Peyer's patch (tissue), 4 donors: Measurements from ENCODE around the gene ELMO1. TPM values are rescaled to one million over a fixed set of nuclear protein-coding genes. Genes with fewer than 3 reads are reported as not detected.

Experiments
- DNase-seq, 3 donors: peaks; one replicate each; pipeline ENCODE4 v3.0.0-alpha.2; 2017 to 2019
- H3K27ac ChIP-seq, 4 donors: fragments of 200-600 bp; sonication (generic); one replicate each; pipeline ENCODE4 v1.5.1; 2016 to 2019
- H3K27me3 ChIP-seq, 2 donors: fragments of 200-600 bp; sonication (generic); one replicate each; pipeline ENCODE4 v1.5.1; 2019
- H3K36me3 ChIP-seq, 3 donors: fragments of 200-600 bp; sonication (generic); one replicate each; pipeline ENCODE4 v1.5.1; 2016 to 2019
- H3K4me1 ChIP-seq, 4 donors: fragments of 200-600 bp; sonication (generic); one replicate each; pipeline ENCODE4 v1.5.1; 2016 to 2019
- H3K4me3 ChIP-seq, 4 donors: fragments of 200-600 bp; sonication (generic); 1 replicate in 3 of 4; 2 replicates in 1 of 4; pipeline ENCODE4 v1.5.1; 2016 to 2019; ENCODE audit warnings: mild to moderate bottlenecking in 1 of 4
- H3K9me3 ChIP-seq, 4 donors: fragments of 200-600 bp; sonication (generic); one replicate each; pipeline ENCODE4 v1.5.1; 2016 to 2019; ENCODE audit warnings: mild to moderate bottlenecking in 1 of 4
- CTCF ChIP-seq, 6 experiments: fragments of 450-650 bp in 4 of 6; fragments of 200-600 bp in 2 of 6; sonication (generic) in 1 of 6; IDR thresholded peaks; one replicate each; pipeline ENCODE4 v1.5.1; 2017 to 2019; ENCODE audit warnings: antibody characterized with exemption in 6 of 6, mild to moderate bottlenecking in 3 of 6, moderate library complexity in 1 of 6
- POLR2A ChIP-seq, 2 donors: fragments of 450-650 bp; IDR thresholded peaks; one replicate each; pipeline ENCODE4 v1.5.1; 2017; ENCODE audit warnings: antibody characterized with exemption in 2 of 2, mild to moderate bottlenecking in 2 of 2, moderate library complexity in 2 of 2
- total RNA-seq, 4 donors: library from RNA; depleted of rRNA; stranded (reverse); fragments of >200 nt; gene quantifications; one replicate each; pipeline ENCODE4 v1.1.0, GENCODE V29; 2016

The ELMO1 gene
- total RNA-seq, 4 donors from 2014 or later = 43.1 to 381 (median 72.2) TPM

DNA sequence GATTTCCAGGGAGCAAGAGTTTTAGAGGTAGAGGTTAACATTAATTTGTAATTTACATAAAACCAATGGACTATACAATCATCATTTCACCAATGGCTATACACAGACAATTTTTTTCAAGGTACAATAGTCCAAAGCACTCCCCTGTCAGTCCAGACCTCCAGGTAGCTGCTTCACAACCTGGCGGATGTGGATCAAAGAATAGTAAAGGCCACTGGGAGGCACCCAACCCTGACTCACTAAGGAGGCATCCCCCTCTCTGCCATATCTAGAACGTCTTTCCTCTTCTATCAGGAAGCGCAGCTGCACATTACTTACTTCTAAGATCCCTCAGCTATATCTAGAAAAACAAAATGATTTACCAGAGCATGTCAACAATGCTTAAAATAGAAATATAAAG, 506.6 kb downstream of the ELMO1 start:
- DNase-seq = no peak
- H3K9me3 ChIP-seq = peaks cover 0 to 27% (median 9%) of the 10 kb centered on the region in 4 donors
- no peak overlapping the region for H3K27ac ChIP-seq
- no peak overlapping the region for H3K4me3 ChIP-seq
- H3K36me3 ChIP-seq = peaks cover 0 to 4% (median 0%) of the 10 kb centered on the region in 3 donors
- TF ChIP-seq CTCF (IDR thresholded peaks at IDR 0.05) = no peak
- TF ChIP-seq POLR2A (IDR thresholded peaks at IDR 0.05) = no peak
- peaks cover 0 to 9% (median 4%) of the 10 kb centered on the region in 4 donors for H3K4me1 ChIP-seq
- no peaks in the 10 kb centered on the region for H3K27me3 ChIP-seq

- H3K27me3 ChIP-seq = no peaks in the 10 kb centered on the region
- H3K9me3 ChIP-seq = peaks cover 0 to 30% (median 9%) of the 10 kb centered on the region in 4 donors
- TF ChIP-seq CTCF (IDR thresholded peaks at IDR 0.05) = no peak
- no peak for TF ChIP-seq POLR2A (IDR thresholded peaks at IDR 0.05)
- H3K4me1 ChIP-seq = peaks cover 0 to 9% (median 4%) of the 10 kb centered on the region in 4 donors
- peaks cover 0 to 4% (median 0%) of the 10 kb centered on the region in 3 donors for H3K36me3 ChIP-seq
- no peak for DNase-seq
- no peak overlapping the region for H3K27ac ChIP-seq
- H3K4me3 ChIP-seq = no peak overlapping the region
Measured at GRCh38 chr7:36941359-36941758, 507.3 kb downstream of the ELMO1 start.

DNA sequence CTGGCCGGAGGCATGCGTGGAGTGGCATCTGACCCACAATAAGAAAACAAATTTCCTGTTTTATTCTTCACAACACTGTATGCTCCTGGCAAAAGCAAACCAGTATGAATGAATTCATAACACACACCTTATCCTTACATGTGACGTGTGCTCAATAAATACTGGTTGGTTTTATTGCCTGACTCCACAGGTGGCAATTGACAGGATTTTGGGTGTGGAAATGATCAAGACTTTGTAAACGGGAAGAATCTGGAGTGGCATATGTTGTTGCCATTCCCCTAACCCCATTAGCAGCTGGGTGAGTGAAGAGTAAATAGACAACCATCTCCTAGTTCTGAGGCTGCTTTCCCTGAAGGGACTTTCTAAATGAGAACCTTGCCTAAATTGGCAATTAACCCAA, 508.8 kb downstream of the ELMO1 start:
- no peak for DNase-seq
- no peaks in the 10 kb centered on the region for H3K27me3 ChIP-seq
- peaks cover 0 to 30% (median 9%) of the 10 kb centered on the region in 4 donors for H3K9me3 ChIP-seq
- H3K36me3 ChIP-seq = peaks cover 0 to 4% (median 0%) of the 10 kb centered on the region in 3 donors
- H3K4me1 ChIP-seq = peaks cover 0 to 5% (median 0%) of the 10 kb centered on the region in 4 donors
- no peak overlapping the region for H3K4me3 ChIP-seq
- no peak overlapping the region for H3K27ac ChIP-seq
- no peak for TF ChIP-seq CTCF (IDR thresholded peaks at IDR 0.05)
- TF ChIP-seq POLR2A (IDR thresholded peaks at IDR 0.05) = no peak

DNA sequence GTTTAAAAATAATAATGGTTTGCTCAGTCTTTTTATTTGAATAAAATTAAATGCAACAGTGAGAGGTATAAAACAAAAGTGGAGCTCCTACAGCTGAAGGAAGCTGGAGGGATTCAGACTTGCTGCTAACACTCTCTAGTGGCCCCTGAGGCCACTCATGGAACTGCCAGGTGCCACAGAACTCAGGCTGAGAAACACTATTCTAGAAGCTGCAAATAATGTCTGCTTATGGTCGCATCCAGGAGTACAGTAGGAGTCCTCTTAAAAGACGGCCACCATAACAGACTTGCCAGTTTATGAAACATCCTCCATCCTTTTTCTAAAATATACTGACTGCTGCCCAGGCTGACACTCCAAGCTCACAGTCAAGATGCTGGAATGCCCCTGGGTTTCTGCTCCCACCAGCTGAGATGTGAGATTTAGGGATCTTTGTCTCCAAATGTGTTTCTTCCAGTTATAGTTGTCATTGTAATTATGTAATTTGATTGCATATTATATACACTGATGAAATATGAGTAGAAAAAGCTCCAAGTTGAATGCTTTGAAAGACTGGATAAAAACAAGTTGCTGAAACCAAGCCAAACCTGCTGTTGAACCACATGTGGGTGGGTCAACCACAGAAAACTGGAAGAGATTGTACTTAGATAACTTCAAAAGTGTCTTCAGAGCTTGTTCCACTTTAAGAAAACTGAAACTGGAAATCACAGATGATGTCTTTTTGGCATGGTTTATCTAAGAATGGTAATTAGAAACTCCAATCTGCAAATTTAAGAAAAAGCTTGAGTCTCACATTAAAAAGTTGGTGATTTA, 510.7 kb downstream of the ELMO1 start:
- no peaks in the 10 kb centered on the region for H3K4me1 ChIP-seq
- peaks cover 0 to 4% (median 0%) of the 10 kb centered on the region in 3 donors for H3K36me3 ChIP-seq
- no peaks in the 10 kb centered on the region for H3K27me3 ChIP-seq
- DNase-seq = no peak
- no peak overlapping the region for H3K27ac ChIP-seq
- TF ChIP-seq CTCF (IDR thresholded peaks at IDR 0.05) = no peak
- no peak for TF ChIP-seq POLR2A (IDR thresholded peaks at IDR 0.05)
- H3K4me3 ChIP-seq = no peak overlapping the region
- H3K9me3 ChIP-seq = peaks cover 0 to 30% (median 9%) of the 10 kb centered on the region in 4 donors

- DNase-seq = no peak
- H3K27ac ChIP-seq = no peak overlapping the region
- H3K9me3 ChIP-seq = peaks cover 0 to under 1% (median 0%) of the 10 kb centered on the region in 4 donors
- H3K4me3 ChIP-seq = no peak overlapping the region
- H3K36me3 ChIP-seq = no peaks in the 10 kb centered on the region
- H3K4me1 ChIP-seq = no peaks in the 10 kb centered on the region
- TF ChIP-seq POLR2A (IDR thresholded peaks at IDR 0.05) (no peak), CTCF (IDR thresholded peaks at IDR 0.05) (no peak)
- H3K27me3 ChIP-seq = no peaks in the 10 kb centered on the region
Measured at GRCh38 chr7:36931892-36932291, 516.8 kb downstream of the ELMO1 start.
